Activated CD4-positive, alpha-beta T cell treated with anti-CD3 and anti-CD28 coated beads, Interleukin-10, Interleukin-2, amounts not matched to agents 100 ng/mL and 50 ng/mL, durations not matched to agents 16 hours and 8 hours (primary cell): ENCODE results near the gene SGIP1.

Experiments
- DNase-seq: peaks from one replicate; pipeline ENCODE4 v3.0.0-alpha.2; 2020

Gene SGIP1

GRCh38 chr1:66525086-66525485, 8.9 kb upstream of the SGIP1 start:
- DNase-seq, result no peak

GRCh38 chr1:66526036-66526435, 7.9 kb upstream of the SGIP1 start:
- no peak for DNase-seq

- no peak for DNase-seq
Observed at GRCh38 chr1:66526991-66527390, 7.0 kb upstream of the SGIP1 start.

GRCh38 chr1:66527686-66528085, 6.3 kb upstream of the SGIP1 start:
- DNase-seq, result no peak

GRCh38 chr1:66528580-66528979, 5.4 kb upstream of the SGIP1 start:
- DNase-seq, result no peak

- no peak for DNase-seq
Observed at GRCh38 chr1:66532214-66532613, 1.7 kb upstream of the SGIP1 start.

- peak; percentile 4 for DNase-seq
Observed at GRCh38 chr1:66532798-66533783, 862 bp upstream of the SGIP1 start.

GRCh38 chr1:66535061-66535460, 1.1 kb downstream of the SGIP1 start:
- DNase-seq, result no peak

GRCh38 chr1:66535853-66536252, 1.9 kb downstream of the SGIP1 start:
- DNase-seq, result no peak

GRCh38 chr1:66537718-66538117, 3.8 kb downstream of the SGIP1 start:
- no peak for DNase-seq

- no peak for DNase-seq
Observed at GRCh38 chr1:66539491-66539890, 5.5 kb downstream of the SGIP1 start.

GRCh38 chr1:66540434-66541032, 6.6 kb downstream of the SGIP1 start:
- no peak for DNase-seq

- no peak for DNase-seq
Observed at GRCh38 chr1:66542314-66542713, 8.4 kb downstream of the SGIP1 start.

- no peak for DNase-seq
Observed at GRCh38 chr1:66542811-66543767, 9.1 kb downstream of the SGIP1 start.

GRCh38 chr1:66546047-66546810, 12.3 kb downstream of the SGIP1 start:
- no peak for DNase-seq

GRCh38 chr1:66549017-66549416, 15.1 kb downstream of the SGIP1 start:
- no peak for DNase-seq

- DNase-seq, result no peak
Observed at GRCh38 chr1:66550243-66550642, 16.3 kb downstream of the SGIP1 start.

- DNase-seq, result no peak
Observed at GRCh38 chr1:66552287-66552686, 18.3 kb downstream of the SGIP1 start.

GRCh38 chr1:66552829-66553228, 18.9 kb downstream of the SGIP1 start:
- DNase-seq, result no peak

- DNase-seq, result no peak
Observed at GRCh38 chr1:66553846-66554245, 19.9 kb downstream of the SGIP1 start.

- no peak for DNase-seq
Observed at GRCh38 chr1:66556161-66556611, 22.2 kb downstream of the SGIP1 start.

GRCh38 chr1:66557157-66557556, 23.2 kb downstream of the SGIP1 start:
- no peak for DNase-seq
